ENCODE results near the gene TMEM11. TPM values are rescaled to one million over a fixed set of nuclear protein-coding genes. Genes with fewer than 3 reads are reported as not detected.

Gene TMEM11
- total and polyA plus RNA-seq, 2 donors from 2014 or later, result 17.4 to 34.2 TPM

DNA sequence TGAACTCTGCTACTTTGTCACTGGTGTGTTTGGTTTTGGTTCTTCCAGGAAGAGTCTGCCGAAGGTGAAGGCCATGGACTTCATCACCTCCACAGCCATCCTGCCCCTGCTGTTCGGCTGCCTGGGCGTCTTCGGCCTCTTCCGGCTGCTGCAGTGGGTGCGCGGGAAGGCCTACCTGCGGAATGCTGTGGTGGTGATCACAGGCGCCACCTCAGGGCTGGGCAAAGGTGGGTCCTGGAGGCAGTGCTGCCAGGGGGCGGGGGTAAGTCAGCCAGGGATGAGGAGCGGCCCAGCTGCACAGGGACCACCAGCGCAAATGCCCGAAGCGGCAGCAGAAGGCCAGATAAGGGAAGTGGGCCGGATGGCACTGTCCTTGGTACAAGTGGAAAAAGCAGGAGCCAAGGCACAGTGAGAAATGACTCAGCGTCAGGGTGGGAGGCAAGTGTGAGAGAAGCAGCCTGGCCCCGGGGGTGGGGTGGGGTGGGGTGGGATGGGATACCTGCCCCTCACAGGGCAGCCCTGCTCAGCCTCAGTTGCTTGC lies 41.9 kb downstream of the TMEM11 start:
- no peaks in the 10 kb centered on the region for H3K27me3 ChIP-seq (ENCODE audit: control insufficient read depth, insufficient read depth, low read length)
- H3K4me3 ChIP-seq (ENCODE audit: low read length in 3 of 3), result no peak overlapping the region
- TF ChIP-seq, protein P1, sequence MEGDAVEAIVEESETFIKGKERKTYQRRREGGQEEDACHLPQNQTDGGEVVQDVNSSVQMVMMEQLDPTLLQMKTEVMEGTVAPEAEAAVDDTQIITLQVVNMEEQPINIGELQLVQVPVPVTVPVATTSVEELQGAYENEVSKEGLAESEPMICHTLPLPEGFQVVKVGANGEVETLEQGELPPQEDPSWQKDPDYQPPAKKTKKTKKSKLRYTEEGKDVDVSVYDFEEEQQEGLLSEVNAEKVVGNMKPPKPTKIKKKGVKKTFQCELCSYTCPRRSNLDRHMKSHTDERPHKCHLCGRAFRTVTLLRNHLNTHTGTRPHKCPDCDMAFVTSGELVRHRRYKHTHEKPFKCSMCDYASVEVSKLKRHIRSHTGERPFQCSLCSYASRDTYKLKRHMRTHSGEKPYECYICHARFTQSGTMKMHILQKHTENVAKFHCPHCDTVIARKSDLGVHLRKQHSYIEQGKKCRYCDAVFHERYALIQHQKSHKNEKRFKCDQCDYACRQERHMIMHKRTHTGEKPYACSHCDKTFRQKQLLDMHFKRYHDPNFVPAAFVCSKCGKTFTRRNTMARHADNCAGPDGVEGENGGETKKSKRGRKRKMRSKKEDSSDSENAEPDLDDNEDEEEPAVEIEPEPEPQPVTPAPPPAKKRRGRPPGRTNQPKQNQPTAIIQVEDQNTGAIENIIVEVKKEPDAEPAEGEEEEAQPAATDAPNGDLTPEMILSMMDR (IDR thresholded peaks at IDR 0.05; ENCODE audit: borderline replicate concordance, extremely low read depth, insufficient read depth), result no peak
- H3K27ac ChIP-seq (ENCODE audit: low read depth in 2 of 2, low read length in 2 of 2), result no peak overlapping the region
- no peak overlapping the region for H3K9ac ChIP-seq (ENCODE audit: low read length in 3 of 3)
- H3K36me3 ChIP-seq (ENCODE audit: control insufficient read depth in 2 of 3, insufficient read depth in 3 of 3, low read length in 3 of 3), result no peaks in the 10 kb centered on the region
- FAIRE-seq (no peak), DNase-seq (peak in 1 of 5 donors; percentile 70)
- H3K9me3 ChIP-seq (ENCODE audit: control insufficient read depth in 2 of 3, insufficient read depth in 1 of 3, low read length in 3 of 3), result no peaks in the 10 kb centered on the region
- intact Hi-C loops (cut with DNase I), result no loop called here
- H3K4me1 ChIP-seq (ENCODE audit: control insufficient read depth in 2 of 3, insufficient read depth in 2 of 3, low read depth in 1 of 3, low read length in 3 of 3), result peaks cover 0 to 4% (median 0%) of the 10 kb centered on the region in 3 donors

DNA sequence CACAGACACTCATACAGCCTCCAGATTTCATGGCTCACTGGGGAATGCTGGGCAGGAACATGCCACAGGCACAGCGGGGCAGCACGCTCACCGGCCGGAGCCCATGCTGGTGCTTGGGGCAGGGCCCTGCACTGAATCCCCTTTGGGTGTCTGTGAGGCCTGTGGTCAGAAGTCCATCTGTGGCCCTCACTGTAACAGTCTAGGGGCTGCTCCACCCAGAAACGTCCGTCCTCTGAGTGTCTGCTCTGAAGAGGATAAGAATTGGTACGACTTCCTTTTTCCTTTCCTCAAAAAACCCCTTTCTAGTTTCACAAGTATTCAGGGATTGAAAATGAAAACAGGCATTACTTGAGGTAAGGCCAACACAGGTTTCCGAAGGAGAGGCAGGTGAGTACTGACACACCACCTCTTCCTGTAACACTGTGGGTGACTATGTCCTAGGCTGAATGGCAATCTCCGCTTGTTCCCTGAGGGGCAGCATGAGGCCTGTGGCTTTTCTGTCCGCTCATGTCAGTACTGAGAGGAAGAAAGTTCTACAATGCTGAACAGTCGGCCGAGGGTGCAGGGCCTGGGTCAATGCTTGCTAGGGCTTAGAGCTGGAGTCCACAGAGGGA lies 42.5 kb downstream of the TMEM11 start:
- intact Hi-C loops (cut with DNase I), result no loop called here
- DNase-seq, result no peak
- peak overlapping the region in 1 of 2 donors; percentile 5 for H3K27ac ChIP-seq (ENCODE audit: low read depth in 2 of 2, low read length in 2 of 2)
- peaks cover 0 to 4% (median 3%) of the 10 kb centered on the region in 3 donors for H3K4me1 ChIP-seq (ENCODE audit: control insufficient read depth in 2 of 3, insufficient read depth in 2 of 3, low read depth in 1 of 3, low read length in 3 of 3)
- H3K27me3 ChIP-seq (ENCODE audit: control insufficient read depth, insufficient read depth, low read length), result no peaks in the 10 kb centered on the region
- H3K9ac ChIP-seq (ENCODE audit: low read length in 3 of 3), result no peak overlapping the region
- no peak for FAIRE-seq
- no peaks in the 10 kb centered on the region for H3K36me3 ChIP-seq (ENCODE audit: control insufficient read depth in 2 of 3, insufficient read depth in 3 of 3, low read length in 3 of 3)
- H3K4me3 ChIP-seq (ENCODE audit: low read length in 3 of 3), result no peak overlapping the region
- H3K9me3 ChIP-seq (ENCODE audit: control insufficient read depth in 2 of 3, insufficient read depth in 1 of 3, low read length in 3 of 3), result no peaks in the 10 kb centered on the region
- TF ChIP-seq, protein P1 (IDR thresholded peaks at IDR 0.05; ENCODE audit: borderline replicate concordance, extremely low read depth, insufficient read depth), result no peak

DNA sequence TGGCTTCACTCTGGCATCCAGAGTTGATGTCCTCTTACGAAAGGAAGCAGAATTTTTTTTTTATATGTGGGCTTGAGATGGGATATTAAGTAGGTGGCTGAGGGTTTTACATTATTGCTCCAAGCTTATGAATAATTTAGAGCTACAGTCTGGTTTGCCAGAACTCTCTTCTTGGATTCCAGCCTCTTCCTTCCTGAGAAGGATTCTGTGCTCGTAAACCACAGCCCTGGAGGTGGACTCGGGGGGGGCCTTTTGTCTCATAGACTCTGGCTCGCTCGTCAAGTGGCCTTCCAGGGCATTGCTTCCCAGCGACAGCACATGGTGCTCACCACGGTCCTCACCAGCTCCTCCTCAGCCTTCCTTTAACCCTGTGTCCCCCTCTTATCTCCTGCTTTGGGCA lies 43.2 kb downstream of the TMEM11 start:
- FAIRE-seq, result no peak
- intact Hi-C loops (cut with DNase I), result no loop called here
- H3K9ac ChIP-seq (ENCODE audit: low read length in 3 of 3), result no peak overlapping the region
- H3K4me1 ChIP-seq (ENCODE audit: control insufficient read depth in 2 of 3, insufficient read depth in 2 of 3, low read depth in 1 of 3, low read length in 3 of 3), result peaks cover 0 to 9% (median 4%) of the 10 kb centered on the region in 3 donors
- no peak overlapping the region for H3K4me3 ChIP-seq (ENCODE audit: low read length in 3 of 3)
- TF ChIP-seq, protein P1 (IDR thresholded peaks at IDR 0.05; ENCODE audit: borderline replicate concordance, extremely low read depth, insufficient read depth), result no peak
- peak overlapping the region in 1 of 2 donors; percentile 5 for H3K27ac ChIP-seq (ENCODE audit: low read depth in 2 of 2, low read length in 2 of 2)
- no peaks in the 10 kb centered on the region for H3K36me3 ChIP-seq (ENCODE audit: control insufficient read depth in 2 of 3, insufficient read depth in 3 of 3, low read length in 3 of 3)
- no peaks in the 10 kb centered on the region for H3K9me3 ChIP-seq (ENCODE audit: control insufficient read depth in 2 of 3, insufficient read depth in 1 of 3, low read length in 3 of 3)
- H3K27me3 ChIP-seq (ENCODE audit: control insufficient read depth, insufficient read depth, low read length), result no peaks in the 10 kb centered on the region
- no peak for DNase-seq
